ENCODE results near the gene CAMTA1. TPM values are rescaled to one million over a fixed set of nuclear protein-coding genes. Genes with fewer than 3 reads are reported as not detected.

CAMTA1 gene
- polyA plus RNA-seq, 1 donor (not counting 4 experiments of a cell fraction or from before 2014, with no cell fraction given) = 51.4 TPM

GRCh38 chr1:7615138-7615537 is 829.9 kb downstream of the CAMTA1 start:
- no peak overlapping the region for H3K4me3 ChIP-seq (ENCODE audit: control insufficient read depth in 2 of 3, extremely low read depth in 1 of 3, insufficient read depth in 2 of 3, low read depth in 1 of 3, low read length in 3 of 3)
- no peaks in the 10 kb centered on the region for H3K79me2 ChIP-seq (ENCODE audit: control insufficient read depth, insufficient read depth, low read length)
- no peaks in the 10 kb centered on the region for H3K9me3 ChIP-seq (ENCODE audit: control insufficient read depth, low read depth, low read length)
- no peaks in the 10 kb centered on the region for H4K20me1 ChIP-seq (ENCODE audit: control insufficient read depth, extremely low read depth, insufficient read depth, low read length)
- peaks cover 6% of the 10 kb centered on the region for H3K27me3 ChIP-seq (ENCODE audit: control insufficient read depth, extremely low read depth, insufficient read depth, low read length)
- no peaks in the 10 kb centered on the region for H3K36me3 ChIP-seq (ENCODE audit: control insufficient read depth in 2 of 2, extremely low read depth in 1 of 2, insufficient read depth in 2 of 2, low read length in 2 of 2)
- DNase-seq (ENCODE audit: low read depth, low spot score) (no peak), FAIRE-seq (no peak)
- H3K4me1 ChIP-seq (ENCODE audit: control insufficient read depth, extremely low read depth, insufficient read depth, low read length) = no peaks in the 10 kb centered on the region
- no peak overlapping the region for H3K9ac ChIP-seq (ENCODE audit: control insufficient read depth, extremely low read depth, insufficient read depth, low read length)
- dilution Hi-C loops (cut with MboI; ENCODE audit: extremely low pct_ligation_motif_present, low sequenced_read_pairs) = no loop called here
- no peak for TF ChIP-seq EZH2 (IDR thresholded peaks at IDR 0.05; ENCODE audit: low read length)
- no peak for TF ChIP-seq CTCF (optimal IDR thresholded peaks at IDR 0.05 in 1 of 3, IDR thresholded peaks at IDR 0.05 in 1 of 3, conservative IDR thresholded peaks at IDR 0.05 in 1 of 3; ENCODE audit: extremely low read depth in 1 of 3, insufficient read depth in 2 of 3, low read length in 3 of 3)
- H3K4me2 ChIP-seq (ENCODE audit: control insufficient read depth, extremely low read depth, insufficient read depth, low read depth, low read length) = no peak overlapping the region
- no peaks in the 10 kb centered on the region for H3K9me1 ChIP-seq (ENCODE audit: control insufficient read depth, extremely low read depth, insufficient read depth, low read length)
- no peak overlapping the region for H2AFZ ChIP-seq (ENCODE audit: control insufficient read depth, low read length)
- H3K27ac ChIP-seq (ENCODE audit: control insufficient read depth, insufficient read depth, low read length) = no peak overlapping the region

GRCh38 chr1:7616076-7616832 is 831.0 kb downstream of the CAMTA1 start:
- DNase-seq (ENCODE audit: low read depth, low spot score) = no peak
- FAIRE-seq = no peak

More at GRCh38 chr1:7616076-7616832, 831.0 kb downstream of the CAMTA1 start:
- dilution Hi-C loops (cut with MboI; ENCODE audit: extremely low pct_ligation_motif_present, low sequenced_read_pairs) = no loop called here
- H3K4me3 ChIP-seq (ENCODE audit: control insufficient read depth in 2 of 3, extremely low read depth in 1 of 3, insufficient read depth in 2 of 3, low read depth in 1 of 3, low read length in 3 of 3) = no peak overlapping the region
- no peaks in the 10 kb centered on the region for H4K20me1 ChIP-seq (ENCODE audit: control insufficient read depth, extremely low read depth, insufficient read depth, low read length)
- H3K36me3 ChIP-seq (ENCODE audit: control insufficient read depth in 2 of 2, extremely low read depth in 1 of 2, insufficient read depth in 2 of 2, low read length in 2 of 2) = no peaks in the 10 kb centered on the region
- no peaks in the 10 kb centered on the region for H3K9me3 ChIP-seq (ENCODE audit: control insufficient read depth, low read depth, low read length)
- H3K9me1 ChIP-seq (ENCODE audit: control insufficient read depth, extremely low read depth, insufficient read depth, low read length) = no peaks in the 10 kb centered on the region
- peaks cover 9% of the 10 kb centered on the region for H3K27me3 ChIP-seq (ENCODE audit: control insufficient read depth, extremely low read depth, insufficient read depth, low read length)
- no peak overlapping the region for H3K9ac ChIP-seq (ENCODE audit: control insufficient read depth, extremely low read depth, insufficient read depth, low read length)
- H3K27ac ChIP-seq (ENCODE audit: control insufficient read depth, insufficient read depth, low read length) = no peak overlapping the region
- no peaks in the 10 kb centered on the region for H3K79me2 ChIP-seq (ENCODE audit: control insufficient read depth, insufficient read depth, low read length)
- H3K4me1 ChIP-seq (ENCODE audit: control insufficient read depth, extremely low read depth, insufficient read depth, low read length) = no peaks in the 10 kb centered on the region
- H3K4me2 ChIP-seq (ENCODE audit: control insufficient read depth, extremely low read depth, insufficient read depth, low read depth, low read length) = no peak overlapping the region
- TF ChIP-seq CTCF (optimal IDR thresholded peaks at IDR 0.05 in 1 of 3, IDR thresholded peaks at IDR 0.05 in 1 of 3, conservative IDR thresholded peaks at IDR 0.05 in 1 of 3; ENCODE audit: extremely low read depth in 1 of 3, insufficient read depth in 2 of 3, low read length in 3 of 3) (no peak), EZH2 (IDR thresholded peaks at IDR 0.05; ENCODE audit: low read length) (no peak)
- no peak overlapping the region for H2AFZ ChIP-seq (ENCODE audit: control insufficient read depth, low read length)

All from keratinocyte (primary cell).